Hepatic stellate cell (primary cell): ENCODE measurements around the gene SH3YL1.

Experiments
- DNase-seq: peaks from one replicate; pipeline ENCODE4 v3.0.0; 2011; ENCODE audit warnings: low spot score

The SH3YL1 gene

DNA sequence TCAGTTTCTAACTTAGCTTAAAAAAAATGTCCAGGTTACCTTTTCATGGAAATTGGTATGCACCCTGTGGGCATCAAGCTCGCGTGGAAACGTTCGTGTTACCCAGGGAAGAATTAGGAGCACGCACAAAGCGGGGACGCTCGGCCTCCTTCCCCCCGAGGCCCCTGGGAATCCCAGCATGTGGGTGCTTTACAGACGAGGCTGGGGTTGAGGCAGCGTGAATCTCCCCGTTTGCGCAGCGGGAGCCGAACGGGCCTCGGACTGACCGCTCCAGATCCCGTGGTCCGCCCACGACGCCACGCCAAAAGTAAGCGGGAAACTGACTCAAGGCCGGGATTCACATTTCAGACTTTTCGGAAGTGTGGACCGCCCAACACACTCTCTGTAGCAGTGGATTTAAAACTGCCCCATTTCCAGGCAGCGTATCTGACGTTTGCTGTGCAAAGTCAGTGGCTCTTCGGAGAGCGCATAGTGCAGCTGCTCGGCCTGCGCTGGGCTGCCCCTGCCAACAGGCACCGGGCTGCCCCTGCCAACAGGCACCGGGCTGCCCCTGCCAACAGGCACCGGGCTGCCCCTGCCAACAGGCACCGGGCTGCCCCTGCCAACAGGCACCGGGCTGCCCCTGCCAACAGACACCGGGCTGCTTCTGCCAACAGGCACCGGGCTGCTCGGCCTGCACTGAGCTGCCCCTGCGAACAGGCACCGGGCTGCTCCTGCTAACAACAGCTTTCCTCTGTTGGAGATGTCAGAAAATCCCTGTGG is 49.7 kb downstream of the SH3YL1 start:
- DNase-seq, result no peak

DNA sequence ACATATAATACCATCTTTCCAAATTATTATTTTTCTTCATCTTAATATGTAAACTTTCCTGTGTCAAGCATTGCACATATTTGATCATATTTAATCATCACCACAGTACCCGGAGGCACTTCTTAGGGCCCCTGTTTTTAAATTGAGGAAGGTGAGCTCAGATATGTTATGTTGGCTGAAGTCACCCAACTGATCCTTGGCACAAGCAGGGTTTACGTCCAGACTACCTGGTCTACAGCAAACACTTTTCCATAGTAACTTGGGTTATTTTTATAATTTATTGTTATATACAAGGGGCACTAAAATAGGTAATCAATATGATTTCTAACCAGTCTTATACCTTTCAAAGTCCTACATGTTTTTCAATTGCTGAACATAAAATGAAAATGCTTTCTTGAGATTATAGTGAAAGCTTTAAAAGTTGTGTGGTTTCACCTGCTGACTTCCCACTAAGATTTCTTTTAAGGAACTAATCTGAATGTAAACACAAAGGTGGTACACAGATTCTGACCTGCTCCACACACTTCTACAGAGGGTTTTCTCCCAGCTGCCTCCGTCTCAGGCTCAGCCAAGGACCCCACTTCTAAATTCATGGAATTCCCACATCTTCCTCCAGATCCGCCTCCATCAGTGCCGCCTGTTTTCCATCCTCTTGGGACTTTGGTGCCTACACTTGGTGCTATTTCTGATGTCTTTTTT is 52.2 kb downstream of the SH3YL1 start:
- no peak for DNase-seq

DNA sequence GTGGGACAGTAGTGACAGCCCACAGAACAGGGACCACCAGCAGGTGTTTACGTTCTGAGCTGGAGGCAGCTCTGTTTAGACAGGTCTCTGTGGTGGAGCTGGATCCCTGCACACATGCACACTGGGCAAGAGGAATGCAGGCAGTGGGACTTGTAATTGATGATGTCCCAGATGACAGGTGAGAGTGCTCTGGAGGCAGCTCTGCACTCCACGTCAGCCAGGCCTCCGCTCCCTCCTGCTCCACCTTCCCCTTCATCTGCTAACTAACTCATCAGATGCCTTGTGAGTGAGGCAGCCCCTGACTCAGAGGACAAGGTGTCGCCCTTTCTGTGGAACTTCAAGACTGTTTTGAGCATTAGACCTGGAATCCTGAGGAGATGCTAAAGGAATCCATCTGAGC is 53.2 kb downstream of the SH3YL1 start:
- DNase-seq, result no peak

DNA sequence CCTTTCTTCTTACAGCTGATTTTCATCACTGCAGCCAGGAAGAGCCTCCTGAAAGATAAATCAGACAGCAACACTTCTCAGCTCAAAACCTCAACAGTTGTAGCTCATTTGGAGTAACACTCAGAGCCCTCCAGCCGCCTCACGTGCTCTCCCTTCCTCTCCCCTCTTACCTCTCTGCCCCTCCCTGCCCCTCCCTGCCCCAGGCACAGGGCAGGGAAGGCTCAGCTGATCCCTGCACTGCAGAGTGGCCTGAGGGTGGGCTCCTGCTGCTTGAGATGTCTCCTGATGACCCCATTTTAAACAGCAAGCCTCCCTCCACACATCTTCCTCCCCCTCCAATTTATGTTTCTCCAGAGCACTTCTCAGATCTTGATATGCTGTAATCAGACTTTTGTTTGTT is 54.4 kb downstream of the SH3YL1 start:
- DNase-seq, result no peak

DNA sequence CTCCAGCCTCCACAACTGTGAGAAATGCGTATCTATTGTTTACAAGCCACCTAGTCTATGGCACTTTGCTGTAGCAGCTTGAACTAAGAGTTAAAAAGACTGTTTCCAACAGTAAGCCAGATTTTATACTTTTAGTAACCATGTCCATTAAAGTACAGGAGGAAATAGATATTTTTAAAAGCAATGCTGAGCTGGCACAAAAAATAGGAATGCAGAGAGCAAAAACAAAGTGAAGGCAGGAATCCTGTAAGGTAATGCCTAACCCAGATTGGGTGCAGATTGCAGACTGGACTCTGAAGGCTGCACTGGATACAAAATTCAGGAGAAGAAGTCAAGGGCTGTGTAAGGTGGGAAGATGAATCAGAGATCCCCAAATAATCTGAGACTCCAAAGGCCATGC is 55.5 kb downstream of the SH3YL1 start:
- no peak for DNase-seq

DNA sequence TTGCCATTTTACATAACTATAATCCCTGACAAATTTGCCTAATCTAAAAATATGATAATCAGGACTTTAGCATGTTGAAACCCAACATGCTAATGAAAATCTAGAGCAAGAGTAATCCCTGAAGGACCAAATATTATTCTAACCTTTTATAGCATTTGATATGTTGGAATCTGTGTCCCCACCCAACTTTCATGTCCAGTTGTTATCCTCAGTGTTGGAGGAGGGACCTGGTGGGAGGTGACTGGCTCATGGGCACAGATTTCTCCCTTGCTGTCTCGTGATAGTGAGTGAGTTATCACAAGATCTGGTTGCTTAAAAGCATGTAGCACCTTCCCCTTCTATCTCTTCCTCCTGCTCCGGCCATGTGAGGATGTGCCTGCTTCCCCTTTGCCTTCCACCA is 59.8 kb downstream of the SH3YL1 start:
- DNase-seq, result no peak

DNA sequence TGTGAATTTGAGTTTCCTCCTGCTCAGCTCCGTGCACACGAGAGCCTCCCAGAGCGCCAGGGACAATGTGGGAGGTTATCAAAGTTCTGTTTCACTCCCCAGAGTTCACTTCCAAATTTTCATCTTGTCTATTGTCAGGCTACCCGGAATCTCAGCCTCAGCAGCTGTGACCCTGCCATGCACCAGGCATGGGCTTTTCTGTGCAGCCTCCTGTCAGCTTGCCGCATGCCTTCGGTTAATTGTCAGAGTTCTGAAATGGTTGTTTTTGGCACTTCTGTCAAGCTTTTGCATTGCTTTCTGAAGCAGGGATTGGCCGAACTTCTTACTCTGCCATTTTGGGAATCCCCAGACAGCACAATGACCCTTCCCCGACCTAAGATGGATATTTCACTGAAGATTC is 60.4 kb downstream of the SH3YL1 start:
- no peak for DNase-seq

DNA sequence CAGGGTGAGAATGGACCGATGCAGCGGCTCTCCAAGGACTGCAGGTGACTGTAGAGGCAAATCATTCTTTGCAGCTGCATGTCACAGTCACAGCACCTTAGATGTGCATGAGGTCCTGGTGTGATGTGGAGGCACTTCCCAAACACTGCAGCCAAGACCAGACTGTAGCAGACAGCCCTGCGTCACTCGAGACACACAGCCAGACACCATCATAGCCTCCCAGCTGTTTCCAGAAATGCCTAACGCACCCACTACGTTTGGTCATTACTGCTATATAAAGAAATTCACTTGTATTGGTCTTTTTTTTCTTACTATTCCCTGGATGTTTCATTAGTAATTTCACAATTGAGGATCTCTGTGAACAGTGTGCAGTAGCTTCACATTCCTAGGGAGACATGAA is 60.9 kb downstream of the SH3YL1 start:
- no peak for DNase-seq

DNA sequence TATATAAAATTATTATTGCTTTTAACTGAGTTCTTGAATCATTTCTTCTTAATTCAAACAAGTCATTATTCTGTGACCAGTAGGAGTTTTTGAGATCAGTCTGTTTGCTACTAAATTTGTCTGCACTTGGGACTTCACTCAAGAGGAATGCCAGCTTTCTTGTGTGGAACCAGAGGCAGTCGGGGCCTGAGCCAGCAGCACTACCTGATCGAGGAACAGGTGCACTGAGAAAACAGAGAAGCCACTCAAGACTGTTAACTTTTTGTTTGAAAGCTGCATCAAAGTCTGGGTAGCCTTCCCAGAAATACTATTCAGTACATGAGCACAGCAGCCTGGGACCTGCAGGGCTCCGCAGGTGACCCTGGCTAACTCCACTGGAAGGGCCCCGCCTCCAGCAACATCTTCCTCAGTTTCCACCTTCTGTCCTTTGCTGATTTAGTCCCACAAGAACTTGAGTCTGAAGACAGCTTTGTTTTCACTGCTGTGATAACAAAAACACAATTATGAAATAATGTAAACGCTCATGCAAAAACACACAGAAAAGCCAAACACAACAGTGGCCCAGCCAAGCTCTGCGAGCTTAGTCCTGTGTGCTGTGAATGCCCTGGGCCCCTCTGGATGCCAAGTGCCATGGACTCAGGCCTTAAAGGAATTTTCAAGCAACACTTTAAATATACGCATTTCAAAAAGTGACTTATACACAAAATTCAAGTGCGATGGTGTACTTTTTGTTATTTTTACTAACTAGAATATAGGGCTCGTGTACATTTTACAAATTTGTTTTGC is 62.0 kb downstream of the SH3YL1 start:
- DNase-seq, result no peak

DNA sequence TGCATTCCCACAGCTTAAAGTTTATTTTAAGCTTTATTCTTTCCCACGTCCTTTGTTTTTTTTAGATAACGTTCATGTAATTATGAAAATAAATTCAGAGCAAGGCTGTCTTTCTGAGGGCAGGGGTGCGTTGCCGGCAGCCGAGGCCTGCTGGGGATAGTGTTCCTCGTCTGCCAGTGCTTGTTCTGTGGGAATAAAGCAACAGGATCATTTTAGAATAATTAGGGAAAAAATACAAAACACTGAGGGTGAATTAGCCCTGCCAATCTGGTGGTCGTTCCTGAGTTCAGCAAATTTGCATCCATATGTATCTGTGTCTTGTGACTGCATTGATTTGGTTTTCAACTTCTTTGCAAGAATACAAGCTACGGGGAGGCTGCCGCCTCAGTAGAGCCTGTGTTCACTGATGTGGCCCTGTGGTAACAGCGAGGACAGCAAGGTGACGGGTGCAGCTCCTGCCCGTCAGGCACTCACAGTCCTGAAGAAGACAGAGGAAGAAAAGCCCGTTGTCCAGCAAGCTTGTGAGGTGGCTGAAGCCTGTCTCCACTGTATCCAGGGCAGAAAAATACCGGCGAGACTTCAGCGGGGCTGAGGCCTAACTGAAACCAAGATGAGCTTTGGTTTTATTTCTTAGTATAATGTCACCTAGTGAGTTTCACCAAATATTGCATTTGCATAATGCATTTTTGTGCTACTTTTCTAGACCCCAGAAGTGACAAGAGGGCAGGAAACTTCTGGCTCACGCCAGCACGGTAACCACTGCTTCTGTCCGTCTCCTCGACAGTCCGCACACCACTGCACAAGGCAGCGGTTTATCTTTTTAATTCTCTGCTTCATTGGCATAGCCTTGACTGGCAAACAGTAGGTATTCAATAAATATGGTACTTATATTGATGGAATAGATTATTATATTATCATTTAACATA is 64.5 kb downstream of the SH3YL1 start:
- DNase-seq, result no peak

DNA sequence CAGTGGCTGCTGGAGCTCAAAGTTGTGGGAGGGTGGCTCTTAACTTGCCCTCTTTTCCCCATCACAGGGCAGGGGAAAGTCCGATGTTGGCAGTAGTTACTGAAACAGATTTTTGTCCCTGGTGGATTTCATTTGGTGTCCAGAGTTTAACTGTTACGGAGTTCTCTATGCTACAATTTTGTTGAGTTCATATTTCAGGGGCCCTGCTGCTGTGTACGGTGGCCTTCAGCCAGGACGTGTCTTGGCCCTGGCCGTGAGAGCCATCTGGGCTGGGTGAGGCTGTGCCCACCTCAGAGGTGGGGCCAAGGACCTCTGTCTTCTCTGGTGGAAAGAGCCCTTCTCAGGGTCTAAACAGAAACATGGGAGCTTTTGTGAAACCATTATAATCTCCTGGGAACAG is 67.4 kb downstream of the SH3YL1 start:
- DNase-seq, result no peak

DNA sequence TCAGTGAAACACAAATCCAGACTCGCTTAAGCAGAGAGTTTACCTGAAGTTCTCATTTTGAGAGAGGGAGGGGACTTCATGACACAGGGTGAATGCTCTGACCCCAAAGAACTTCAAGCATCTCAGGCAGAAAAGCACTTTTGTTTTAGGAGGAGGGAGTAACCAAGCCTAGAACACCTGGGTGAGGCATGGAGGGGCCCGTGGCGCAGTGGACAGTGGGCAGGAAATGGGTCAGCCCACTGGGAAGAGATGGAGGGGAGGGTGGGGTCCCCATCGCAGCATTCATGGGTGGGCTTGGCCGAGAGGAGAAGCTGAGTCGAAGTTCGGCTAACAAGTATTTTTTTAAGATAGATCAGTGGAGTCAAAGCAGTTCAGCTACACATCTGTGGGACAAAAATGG is 67.9 kb downstream of the SH3YL1 start:
- DNase-seq, result no peak

DNA sequence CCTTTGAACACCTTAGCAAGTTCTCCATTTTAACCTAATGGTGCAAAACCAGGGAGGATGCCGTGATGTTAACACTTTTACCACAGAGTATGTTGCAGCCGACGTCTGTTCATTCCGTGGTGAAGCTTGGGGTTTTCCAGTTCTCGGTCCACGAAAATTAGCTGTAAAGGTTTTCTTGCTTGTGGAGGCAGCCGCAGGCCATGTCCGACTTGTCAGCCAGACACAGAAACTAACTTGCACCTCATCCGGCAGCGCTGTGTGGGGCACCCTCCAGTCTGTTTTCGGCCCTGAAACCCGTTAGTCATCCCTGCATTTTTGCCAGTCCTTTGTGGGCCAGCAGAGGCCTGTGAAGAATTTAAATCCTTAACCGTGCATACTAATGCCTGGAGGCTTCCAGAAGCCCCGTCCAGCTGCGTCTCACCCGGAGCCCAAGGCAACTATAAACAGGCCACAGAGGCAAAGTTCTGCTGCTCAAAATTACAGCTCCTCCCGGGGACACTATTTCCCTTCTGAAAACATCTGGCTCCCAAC is 70.6 kb downstream of the SH3YL1 start:
- no peak for DNase-seq

DNA sequence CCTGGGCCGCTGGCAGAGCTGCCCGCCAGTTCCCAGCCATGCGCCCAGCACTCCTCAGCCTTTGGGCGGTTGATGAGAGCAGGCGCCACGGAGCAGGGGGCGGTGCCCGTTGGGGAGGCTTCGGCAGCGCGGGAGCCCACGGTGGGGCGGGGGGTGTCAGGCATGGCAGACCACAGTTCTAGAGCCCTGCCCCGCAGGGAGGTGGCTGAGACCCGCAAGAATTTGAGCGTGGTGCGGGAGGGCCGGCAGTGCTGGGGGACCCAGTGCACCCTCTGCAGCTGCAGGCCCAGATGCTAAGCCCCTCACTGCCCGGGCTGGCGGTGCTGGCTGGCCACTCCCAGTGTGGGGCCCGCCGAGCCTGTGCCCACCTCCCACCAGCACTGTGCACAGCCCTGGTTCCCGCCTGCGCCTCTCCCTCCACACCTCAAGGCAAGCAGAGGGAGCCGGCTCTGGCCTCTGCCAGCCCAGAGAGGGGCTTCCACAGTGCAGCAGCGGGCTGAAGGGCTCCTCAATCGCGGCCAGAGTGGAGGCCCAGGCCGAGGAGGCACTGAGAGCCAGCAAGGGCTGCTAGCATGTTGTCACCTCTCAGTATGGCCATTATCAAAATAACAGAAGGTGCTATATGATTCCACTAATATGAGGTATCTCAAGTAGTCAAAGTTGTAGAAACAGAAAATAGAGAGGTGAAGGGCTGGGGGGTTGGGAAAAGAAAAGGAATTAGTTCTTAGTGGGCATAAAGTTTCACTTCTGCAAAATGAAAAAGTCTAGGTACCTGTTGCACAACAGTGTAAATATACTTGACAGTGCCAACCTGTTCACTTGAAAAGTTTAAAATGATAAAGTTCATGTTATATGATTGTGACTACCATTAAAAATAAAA is 72.3 kb downstream of the SH3YL1 start:
- no peak for DNase-seq

DNA sequence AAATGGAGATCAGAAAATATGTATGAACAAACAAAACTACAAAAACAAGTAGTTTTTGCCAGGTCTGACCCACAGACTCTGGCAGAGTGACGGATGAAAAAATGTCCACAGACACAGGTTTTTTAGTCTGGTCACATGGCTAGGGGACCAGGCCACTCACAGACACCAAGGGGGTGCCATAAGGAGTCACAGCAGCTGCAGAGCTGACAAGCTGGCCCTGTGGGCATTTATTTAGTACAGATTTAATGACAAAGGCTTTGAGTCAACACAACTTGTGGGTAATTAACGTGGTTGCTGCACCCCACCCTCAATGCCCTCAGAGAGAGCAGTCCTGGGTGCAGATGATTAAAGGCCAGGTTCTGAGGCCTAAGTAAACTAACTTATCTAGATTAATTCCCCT is 76.0 kb downstream of the SH3YL1 start:
- DNase-seq, result no peak

DNA sequence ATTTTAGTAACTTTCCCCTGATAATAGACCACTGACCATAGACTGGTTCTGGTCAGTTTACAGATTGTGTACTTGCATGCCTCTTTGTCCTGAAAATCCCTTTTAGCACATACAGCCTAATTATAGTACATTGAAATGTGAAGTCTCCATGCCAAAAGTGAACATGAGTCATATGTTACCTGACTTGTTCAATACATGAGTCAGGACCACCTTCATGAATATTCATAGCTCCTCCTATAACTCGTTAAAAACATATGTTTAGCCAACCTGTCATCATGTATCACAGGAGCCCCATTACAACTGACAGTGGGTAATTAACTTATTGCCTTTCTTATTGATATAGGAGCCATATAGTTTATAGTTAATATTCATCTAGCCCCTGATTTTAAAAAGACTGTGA is 78.6 kb downstream of the SH3YL1 start:
- DNase-seq, result no peak

DNA sequence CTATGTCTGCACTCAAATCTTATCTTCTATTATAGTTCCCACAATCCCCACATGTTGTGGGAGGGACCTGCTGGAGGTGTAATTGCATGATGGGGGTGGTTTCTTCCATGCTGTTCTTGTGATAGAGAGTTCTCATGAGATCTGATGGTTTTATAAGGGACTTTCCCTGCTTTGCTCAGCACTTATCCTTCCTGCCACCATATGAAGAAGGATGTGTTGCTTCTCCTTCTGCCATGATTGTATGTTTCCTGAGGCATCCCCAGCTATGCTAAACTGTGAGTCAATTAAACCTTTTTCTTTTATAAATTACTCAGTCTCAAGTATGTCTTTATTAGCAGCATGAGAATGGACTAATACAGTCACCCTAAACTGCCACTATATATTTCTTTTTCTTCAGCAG is 79.1 kb downstream of the SH3YL1 start:
- no peak for DNase-seq

DNA sequence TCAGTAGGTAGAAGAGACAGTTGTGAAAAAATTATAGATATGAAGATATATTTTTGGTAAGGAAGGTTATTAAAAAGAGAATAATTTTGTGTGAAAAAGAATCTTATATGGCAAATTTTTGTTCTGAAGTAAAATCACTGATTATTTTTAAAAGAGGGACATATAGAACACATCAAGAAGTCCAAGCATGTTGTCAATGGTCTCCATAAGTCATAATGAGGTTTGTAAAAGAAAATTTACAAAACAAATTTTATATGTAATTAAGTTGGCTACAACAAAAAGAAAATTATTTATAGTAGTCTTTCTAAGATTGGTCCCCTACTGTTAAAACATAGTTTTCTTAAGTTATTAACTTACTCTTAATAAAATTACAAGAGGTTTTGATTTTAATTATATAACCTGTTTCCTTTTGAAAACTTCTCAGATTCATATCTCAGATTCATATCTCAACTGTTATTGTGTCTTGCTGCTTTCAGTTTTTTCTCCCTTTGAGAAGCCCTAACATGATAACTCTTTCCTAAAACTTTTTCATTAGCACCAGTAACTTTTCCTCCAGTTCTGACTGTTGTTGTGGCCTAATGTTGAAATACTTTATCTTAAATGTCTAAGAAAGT is 81.2 kb downstream of the SH3YL1 start:
- DNase-seq, result no peak

DNA sequence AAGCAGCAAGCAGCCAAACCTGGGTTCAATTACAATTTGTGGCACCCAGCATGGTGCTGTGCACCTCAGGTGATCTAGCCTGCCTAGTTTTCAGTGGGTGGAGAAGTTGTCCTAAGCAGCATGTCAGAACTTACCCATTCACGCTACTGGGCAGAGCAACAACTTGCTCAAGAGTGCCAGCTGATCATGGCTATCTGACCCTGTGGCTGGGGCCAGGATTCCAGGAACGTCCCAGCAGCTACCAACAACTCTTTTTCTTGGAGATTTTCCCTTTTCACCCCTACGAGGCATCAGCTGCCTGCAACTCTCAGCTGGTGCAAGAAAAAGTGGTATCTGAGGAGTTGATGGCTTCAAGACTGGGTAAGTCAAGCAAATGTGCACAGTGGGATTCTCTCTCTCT is 83.5 kb downstream of the SH3YL1 start:
- DNase-seq, result no peak

DNA sequence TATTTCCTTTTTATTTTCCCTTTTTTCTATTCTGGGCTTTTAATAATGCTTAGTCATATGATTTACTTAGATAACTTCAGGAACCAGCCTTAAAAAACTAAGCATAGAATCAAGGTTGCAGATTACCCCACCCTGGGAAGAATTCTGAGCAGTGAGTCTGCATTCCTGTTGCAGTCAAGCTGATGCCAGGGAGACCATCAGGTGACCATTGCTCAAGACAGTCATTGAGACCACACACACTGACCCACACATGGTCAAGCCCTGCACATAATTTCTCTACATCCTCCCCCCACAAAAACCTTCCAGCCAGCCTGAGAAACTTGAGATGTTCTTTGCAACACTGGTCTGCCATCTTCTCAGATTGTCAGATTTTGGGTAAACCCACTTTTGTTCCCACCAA is 83.9 kb downstream of the SH3YL1 start:
- no peak for DNase-seq
